Psoas muscle (tissue), 8 donors: ENCODE measurements around the gene GABARAP. TPM values are rescaled to one million over a fixed set of nuclear protein-coding genes. Genes with fewer than 3 reads are reported as not detected.

Experiments
- ATAC-seq, 4 donors: fragments of 200-7000 bp; cut with Tn5 transposase; one replicate each; pipeline ENCODE4 v1.9.1; 2020; ENCODE audit warnings: moderate library complexity in 3 of 4, mild to moderate bottlenecking in 2 of 4
- DNase-seq, 2 donors: peaks; one replicate each; pipeline ENCODE4 v3.0.0-alpha.2; 2020
- H3K27ac ChIP-seq: fragments of 200-600 bp; one replicate; pipeline ENCODE4 v1.8.0; 2022
- H3K27me3 ChIP-seq, 3 donors: fragments of 200-600 bp in 1 of 3; one replicate each; pipeline versions ENCODE4 v1.6.1 to v1.8.0; 2013 to 2022; ENCODE audit warnings: low read length in 2 of 3, mild to moderate bottlenecking in 2 of 3, moderate library complexity in 1 of 3; ENCODE audit not compliant: insufficient read depth in 3 of 3
- H3K36me3 ChIP-seq, 2 donors: fragments of 200-600 bp in 1 of 2; one replicate each; pipeline versions ENCODE4 v1.6.1 to v1.8.0; 2013 to 2022; ENCODE audit warnings: low read depth in 1 of 2, mild to moderate bottlenecking in 1 of 2, moderate library complexity in 1 of 2; ENCODE audit not compliant: insufficient read depth in 1 of 2
- H3K4me1 ChIP-seq: fragments of 200-600 bp; one replicate; pipeline ENCODE4 v1.8.0; 2022
- H3K4me3 ChIP-seq: fragments of 200-600 bp; one replicate; pipeline ENCODE4 v1.8.0; 2022; ENCODE audit warnings: mild to moderate bottlenecking
- H3K9me3 ChIP-seq: fragments of 200-600 bp; one replicate; pipeline ENCODE4 v1.8.0; 2022
- CTCF ChIP-seq: fragments of 200-600 bp; IDR thresholded peaks from one replicate; pipeline ENCODE4 v1.8.0; 2022; ENCODE audit warnings: antibody characterized with exemption
- WGBS, 3 donors: extraction: QIAGEN DNeasy Blood & Tissue Kit; methylation state at CpG; one replicate each; pipeline versions ENCODE4 v1.1.6 to v1.1.7; 2013; 5-methylcytosine and 5-hydroxymethylcytosine counted together
- intact Hi-C, 2 donors: fragments of 100-400 bp; cut with DNase I; formaldehyde crosslinking; loops; one replicate each; pipeline versions ENCODE4 v1.11.0 to v1.14.2; 2022
- polyA plus RNA-seq, 3 donors: library from polyadenylated mRNA; stranded (reverse); fragments of 200-250 nt; gene quantifications; one replicate each; pipeline ENCODE4 v1.2.3, GENCODE V29; 2013
- total RNA-seq, 4 donors: library from RNA; stranded (reverse); fragmentation: NEBNext Ultra II Directional in 2 of 4; extraction: Animal tissue kit (Norgen Biotek cat#: 25700) in 2 of 4; gene quantifications; one replicate each; pipeline versions ENCODE4 v1.2.1 to v1.2.4, GENCODE V29; 2021 to 2023
- donor health status: healthy with polysubstance abuse.
- donor health status: DM: no; HTN: no; CAD: no; lungs with moderate emphysema.
- donor health status: Bipolar disorder and iron deficiency.
- donor health status: healthy.
- donor health status: DM: yes; HTN: yes; CAD: no.
- donor health status: DM: no; HTN: no; CAD: no.
- donor health status: DM: no; HTN: no; CAD: no.
- donor health status: DM: yes; HTN: yes; CAD: no.

GABARAP gene
- total and polyA plus RNA-seq, 7 donors, result 344 to 569 (median 482) TPM

- H3K4me1 ChIP-seq, result peaks cover 8% of the 10 kb centered on the region
- intact Hi-C loops, result no loop called here
- H3K4me3 ChIP-seq, result peak overlapping the region; percentile 71
- H3K9me3 ChIP-seq, result no peaks in the 10 kb centered on the region
- H3K27me3 ChIP-seq, result peaks cover 0 to 19% (median 1%) of the 10 kb centered on the region in 3 donors
- peak overlapping the region; percentile 59 for H3K27ac ChIP-seq
- DNase-seq (peak; percentile 98 to 99), ATAC-seq (peak; percentile 87 to 90 (median 88))
- 0 to 1% (median 1%) methylated on average over 45 of the region's 45 CpGs for WGBS, 3 donors
- peak; percentile 50 for TF ChIP-seq CTCF
- H3K36me3 ChIP-seq, result no peaks in the 10 kb centered on the region
These were observed 27.7 kb downstream of the GABARAP start for GRCh38 chr17:7214300-7215135.

- Histone ChIP-seq H3K36me3 (no peaks in the 10 kb centered on the region), H3K4me3 (peak overlapping the region; percentile 71), H3K27ac (no peak overlapping the region), H3K27me3 (peaks cover 0 to 22% (median 1%) of the 10 kb centered on the region in 3 donors), H3K9me3 (no peaks in the 10 kb centered on the region), H3K4me1 (peaks cover 4% of the 10 kb centered on the region)
- DNase-seq, result peak in 1 of 2 donors; percentile 86
- WGBS, 3 donors, result 2 to 5% (median 3%) methylated on average over 15 of the region's 15 CpGs
- intact Hi-C loops, result no loop called here
- TF ChIP-seq CTCF, result peak; percentile 23
- ATAC-seq, result peak in 2 of 4 donors; percentile 1 to 12
These were observed 28.4 kb downstream of the GABARAP start for GRCh38 chr17:7213895-7214299.

GRCh38 chr17:7211491-7212273, 30.6 kb downstream of the GABARAP start:
- DNase-seq, result peak; percentile 10 to 27
- TF ChIP-seq CTCF, result no peak
- no peak overlapping the region for H3K27ac ChIP-seq
- no peaks in the 10 kb centered on the region for H3K36me3 ChIP-seq
- H3K4me1 ChIP-seq, result peaks cover 4% of the 10 kb centered on the region
- H3K4me3 ChIP-seq, result no peak overlapping the region
- intact Hi-C loops, result no loop called here
- ATAC-seq, result no peak
- H3K27me3 ChIP-seq, result peaks cover 0 to 22% (median 3%) of the 10 kb centered on the region in 3 donors
- WGBS, 3 donors, result 32 to 43% (median 32%) methylated on average over 15 to 37 of the region's 37 CpGs
- H3K9me3 ChIP-seq, result no peaks in the 10 kb centered on the region

- no peaks in the 10 kb centered on the region for H3K36me3 ChIP-seq
- no peak overlapping the region for H3K27ac ChIP-seq
- ATAC-seq (no peak), DNase-seq (no peak)
- TF ChIP-seq CTCF, result no peak
- intact Hi-C loops, result no loop called here
- peaks cover 0 to 36% (median 3%) of the 10 kb centered on the region in 3 donors for H3K27me3 ChIP-seq
- H3K4me1 ChIP-seq, result peaks cover 7% of the 10 kb centered on the region
- H3K9me3 ChIP-seq, result no peaks in the 10 kb centered on the region
- H3K4me3 ChIP-seq, result no peak overlapping the region
- 82 to 90% (median 86%) methylated on average over 9 of the region's 9 CpGs for WGBS, 3 donors
These were observed 33.3 kb downstream of the GABARAP start for GRCh38 chr17:7208754-7209460.
